HL-60 (cell line): ENCODE measurements around the gene DMRTC1.
"Not testable (repeated sequence)": the region's sequence is repeated elsewhere in the genome, so short reads cannot be mapped to it uniquely, and the experiment has no call there.

Experiments
- DNase-seq, 2 experiments: peaks; one replicate each; pipeline ENCODE4 v3.0.0-alpha.2; 2010 to 2020; ENCODE audit warnings: low read depth in 1 of 2, low spot score in 1 of 2
- H3K27ac ChIP-seq: fragments of 250-450 bp; sonication (Bioruptor Pico); replicated peaks from 2 replicates; pipeline ENCODE4 v1.5.1; 2020; ENCODE audit warnings: mild to moderate bottlenecking, moderate library complexity
- H3K27me3 ChIP-seq: fragments of 250-450 bp; sonication (Bioruptor Pico); 2 replicates; pipeline ENCODE4 v1.5.1; 2021; ENCODE audit warnings: mild to moderate bottlenecking, moderate library complexity; ENCODE audit not compliant: insufficient read depth, poor library complexity, severe bottlenecking
- H3K4me3 ChIP-seq: replicated peaks from 2 replicates; pipeline ENCODE4 v1.5.1; 2011; ENCODE audit warnings: mild to moderate bottlenecking, control low read depth, low read length; ENCODE audit not compliant: insufficient read depth

DMRTC1 gene

DNA sequence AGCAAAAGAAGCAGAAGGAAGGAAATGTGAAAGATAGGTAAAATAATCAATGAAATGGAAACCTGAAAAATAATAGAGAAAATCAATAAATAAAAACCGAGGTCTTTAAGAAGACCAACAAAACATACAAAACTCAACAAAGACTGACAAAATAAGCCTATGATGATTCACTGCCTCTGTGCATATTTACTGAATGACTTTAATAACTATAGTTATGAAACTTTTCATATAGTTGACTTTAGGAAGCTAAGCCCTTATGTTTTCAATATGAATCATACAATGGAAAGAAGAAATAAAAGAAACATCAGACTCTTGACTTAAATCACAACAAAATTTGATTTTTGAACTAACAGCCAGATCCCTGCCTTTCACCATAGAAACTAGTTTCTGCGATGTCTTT is 106.1 kb downstream of the DMRTC1 start:
- not testable (repeated sequence) for H3K4me3 ChIP-seq, H3K27ac ChIP-seq, H3K27me3 ChIP-seq, DNase-seq

DNA sequence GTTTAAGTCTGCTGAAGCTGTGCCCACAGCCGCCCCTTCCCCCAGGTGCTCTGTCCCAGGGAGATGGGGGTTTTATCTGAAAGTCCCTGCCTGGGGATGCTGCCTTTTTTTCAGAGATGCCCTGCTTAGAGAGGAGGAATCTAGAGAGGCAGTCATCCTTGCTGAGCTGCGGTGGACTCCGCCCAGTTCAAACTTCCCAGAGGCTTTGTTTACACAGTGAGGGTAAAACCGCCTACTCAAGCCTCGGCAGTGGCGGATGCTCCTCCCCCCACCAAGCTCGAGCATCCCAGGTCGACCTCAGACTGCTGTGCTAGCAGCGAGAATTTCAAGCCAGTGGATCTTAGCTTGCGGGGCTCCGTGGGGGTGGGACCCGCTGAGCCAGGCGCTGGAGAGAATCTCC is 112.9 kb downstream of the DMRTC1 start:
- not testable (repeated sequence) for DNase-seq, H3K4me3 ChIP-seq, H3K27ac ChIP-seq, H3K27me3 ChIP-seq
